Measurements from ENCODE around the gene GTF3C5. TPM values are rescaled to one million over a fixed set of nuclear protein-coding genes. Genes with fewer than 3 reads are reported as not detected.

GTF3C5 gene
- polyA plus RNA-seq, 1 of the 3 experiments (the other 2 are of a cell fraction): 57.3 TPM

GRCh38 chr9:133087429-133088145 is 56.8 kb downstream of the GTF3C5 start (continued):
- TF ChIP-seq CTCF (IDR thresholded peaks at IDR 0.05) (no peak), TEAD4 (IDR thresholded peaks at IDR 0.05; ENCODE audit: borderline replicate concordance, insufficient read depth) (no peak), FOXM1 (IDR thresholded peaks at IDR 0.05; ENCODE audit: low read depth) (no peak), SIN3A (IDR thresholded peaks at IDR 0.05; ENCODE audit: borderline replicate concordance, low read depth, low read length) (no peak), TCF12 (IDR thresholded peaks at IDR 0.05) (no peak), YY1 (IDR thresholded peaks at IDR 0.05; ENCODE audit: low read depth) (no peak)

- no peaks in the 10 kb centered on the region for H3K27me3 ChIP-seq (ENCODE audit: insufficient read depth)
- H3K9me3 ChIP-seq: no peaks in the 10 kb centered on the region
- peaks cover 4% of the 10 kb centered on the region for H3F3A ChIP-seq (replicated peaks; ENCODE audit: insufficient read depth)
- no peaks in the 10 kb centered on the region for H3K36me3 ChIP-seq (replicated peaks in 1 of 2; ENCODE audit: control insufficient read depth in 1 of 2, insufficient read depth in 2 of 2, low read length in 1 of 2)
- no peaks in the 10 kb centered on the region for H4K20me1 ChIP-seq (ENCODE audit: insufficient read depth)
- POLR2A ChIA-PET: no interaction called here
- H3K4me3 ChIP-seq (ENCODE audit: low read depth in 2 of 2, low read length in 1 of 2): no peak overlapping the region
- H3K9me2 ChIP-seq: no peaks in the 10 kb centered on the region
- H3K27ac ChIP-seq (ENCODE audit: low read depth in 2 of 2, low read length in 1 of 2): no peak overlapping the region; a peak in 1 of 4 replicates
- CTCF ChIA-PET: interaction anchor here (1.6 to 6.6 kb wide), 3 partner anchors 56 to 66 kb away, joined by 5 to 40 read pairs (median 35); no protein-coding TSS in a partner anchor
- peaks cover 0 to 36% of the 10 kb centered on the region in 2 experiments; a peak in 2 of 4 replicates for H3K4me1 ChIP-seq (ENCODE audit: control insufficient read depth in 1 of 2, insufficient read depth in 2 of 2, low read depth in 1 of 2, low read length in 1 of 2)
- H3K9ac ChIP-seq: no peak overlapping the region
- DNase-seq: no peak
- no peak overlapping the region for H2AFZ ChIP-seq (ENCODE audit: low read depth)
- WGBS (ENCODE audit: low lambda C conversion rate): 84% methylated on average over 7 of the region's 10 CpGs
- TF ChIP-seq FOSL2 (IDR thresholded peaks at IDR 0.05; ENCODE audit: borderline replicate concordance, low read depth) (no peak), JUND (IDR thresholded peaks at IDR 0.05) (no peak), EP300 (IDR thresholded peaks at IDR 0.05; ENCODE audit: borderline replicate concordance in 1 of 2, low read depth in 1 of 2, low read length in 1 of 2) (no peak)
- H3K79me2 ChIP-seq (ENCODE audit: insufficient read depth): no peaks in the 10 kb centered on the region
- H3K4me2 ChIP-seq: no peak overlapping the region
These were observed 57.5 kb downstream of the GTF3C5 start for GRCh38 chr9:133088146-133088750.

GRCh38 chr9:133088756-133089155 is 58.0 kb downstream of the GTF3C5 start:
- Histone ChIP-seq H3K9me3 (no peaks in the 10 kb centered on the region), H3K9ac (no peak overlapping the region), H3K4me3 (ENCODE audit: low read depth in 2 of 2, low read length in 1 of 2) (no peak overlapping the region), H3F3A (replicated peaks; ENCODE audit: insufficient read depth) (peaks cover 4% of the 10 kb centered on the region), H3K4me1 (ENCODE audit: control insufficient read depth in 1 of 2, insufficient read depth in 2 of 2, low read depth in 1 of 2, low read length in 1 of 2) (peaks cover 0 to 36% of the 10 kb centered on the region in 2 experiments; a peak in 2 of 4 replicates), H3K36me3 (replicated peaks in 1 of 2; ENCODE audit: control insufficient read depth in 1 of 2, insufficient read depth in 2 of 2, low read length in 1 of 2) (no peaks in the 10 kb centered on the region), H3K27me3 (ENCODE audit: insufficient read depth) (no peaks in the 10 kb centered on the region), H3K9me2 (no peaks in the 10 kb centered on the region), H3K27ac (ENCODE audit: low read depth in 2 of 2, low read length in 1 of 2) (no peak overlapping the region; a peak in 1 of 4 replicates), H2AFZ (ENCODE audit: low read depth) (no peak overlapping the region), H3K4me2 (no peak overlapping the region), H3K79me2 (ENCODE audit: insufficient read depth) (no peaks in the 10 kb centered on the region), H4K20me1 (ENCODE audit: insufficient read depth) (no peaks in the 10 kb centered on the region)
- no peak for TF ChIP-seq CTCF (IDR thresholded peaks at IDR 0.05)
- TF ChIP-seq ZBTB33 (IDR thresholded peaks at IDR 0.05; ENCODE audit: borderline replicate concordance, low read depth): no peak
- no peak for TF ChIP-seq RXRA (IDR thresholded peaks at IDR 0.05; ENCODE audit: borderline replicate concordance, low read depth)
- no peak for TF ChIP-seq EZH2phosphoT487 (IDR thresholded peaks at IDR 0.05; ENCODE audit: borderline replicate concordance, low read depth)
- WGBS (ENCODE audit: low lambda C conversion rate): 81% methylated on average over 5 of the region's 7 CpGs
- ChIA-PET CTCF (interaction anchor here (1.0 to 6.6 kb wide), 5 partner anchors 13 to 67 kb away, joined by 4 to 40 read pairs (median 17); no protein-coding TSS in a partner anchor), POLR2A (no interaction called here)
- DNase-seq: no peak

Data from SK-N-SH (cell line).